Fibroblast of mammary gland (primary cell): Measurements from ENCODE around the gene CSNK2A1.

ENCODE experiments used
- DNase-seq: peaks from one replicate; pipeline ENCODE4 v3.0.0-alpha.2; 2010; ENCODE audit warnings: low read depth
- H3K4me3 ChIP-seq: 2 replicates; pipeline ENCODE4 v1.5.1; 2011; ENCODE audit warnings: low read depth, mild to moderate bottlenecking, low read length, moderate library complexity; ENCODE audit not compliant: control insufficient read depth
- TF ChIP-seq, protein P1 (sequence below): conservative IDR thresholded peaks from 2 replicates; pipeline ENCODE4 v1.5.1; 2011; ENCODE audit warnings: low read depth, low read length, inconsistent platforms; ENCODE audit not compliant: control insufficient read depth, insufficient read depth

The CSNK2A1 gene

DNA sequence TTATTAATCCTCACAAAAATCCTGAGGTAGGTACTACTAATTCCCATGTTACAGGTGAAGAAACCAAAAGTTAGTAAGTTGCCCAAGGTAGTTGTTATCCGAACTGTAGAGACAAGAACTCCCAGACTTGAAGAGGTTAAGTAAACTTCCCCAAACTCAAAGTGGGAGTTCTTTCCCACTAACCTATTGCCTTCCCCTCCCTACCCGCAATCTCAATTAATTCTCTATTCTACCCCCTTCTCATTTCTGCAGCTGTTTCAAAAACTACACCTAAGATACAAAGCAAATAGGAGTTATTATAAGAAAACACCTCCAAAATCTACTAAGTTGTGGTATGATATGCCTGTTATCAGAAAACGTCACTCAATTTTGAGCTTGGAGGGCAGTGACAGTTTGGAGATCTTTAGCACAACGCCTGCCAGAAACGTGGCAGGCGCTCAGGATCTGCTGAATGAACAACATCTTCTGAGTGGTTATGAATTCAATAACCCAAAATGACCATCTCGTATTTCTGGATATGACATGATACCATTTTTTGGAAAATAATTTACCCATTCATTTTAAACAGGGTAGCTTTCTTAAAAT is 7.1 kb downstream of the CSNK2A1 start:
- TF ChIP-seq, protein P1, sequence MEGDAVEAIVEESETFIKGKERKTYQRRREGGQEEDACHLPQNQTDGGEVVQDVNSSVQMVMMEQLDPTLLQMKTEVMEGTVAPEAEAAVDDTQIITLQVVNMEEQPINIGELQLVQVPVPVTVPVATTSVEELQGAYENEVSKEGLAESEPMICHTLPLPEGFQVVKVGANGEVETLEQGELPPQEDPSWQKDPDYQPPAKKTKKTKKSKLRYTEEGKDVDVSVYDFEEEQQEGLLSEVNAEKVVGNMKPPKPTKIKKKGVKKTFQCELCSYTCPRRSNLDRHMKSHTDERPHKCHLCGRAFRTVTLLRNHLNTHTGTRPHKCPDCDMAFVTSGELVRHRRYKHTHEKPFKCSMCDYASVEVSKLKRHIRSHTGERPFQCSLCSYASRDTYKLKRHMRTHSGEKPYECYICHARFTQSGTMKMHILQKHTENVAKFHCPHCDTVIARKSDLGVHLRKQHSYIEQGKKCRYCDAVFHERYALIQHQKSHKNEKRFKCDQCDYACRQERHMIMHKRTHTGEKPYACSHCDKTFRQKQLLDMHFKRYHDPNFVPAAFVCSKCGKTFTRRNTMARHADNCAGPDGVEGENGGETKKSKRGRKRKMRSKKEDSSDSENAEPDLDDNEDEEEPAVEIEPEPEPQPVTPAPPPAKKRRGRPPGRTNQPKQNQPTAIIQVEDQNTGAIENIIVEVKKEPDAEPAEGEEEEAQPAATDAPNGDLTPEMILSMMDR, result no peak
- no peak for DNase-seq
- H3K4me3 ChIP-seq, result no peak overlapping the region

GRCh38 chr20:535958-536357 is 7.6 kb downstream of the CSNK2A1 start:
- DNase-seq, result no peak
- TF ChIP-seq, protein P1, result no peak
- H3K4me3 ChIP-seq, result no peak overlapping the region

DNA sequence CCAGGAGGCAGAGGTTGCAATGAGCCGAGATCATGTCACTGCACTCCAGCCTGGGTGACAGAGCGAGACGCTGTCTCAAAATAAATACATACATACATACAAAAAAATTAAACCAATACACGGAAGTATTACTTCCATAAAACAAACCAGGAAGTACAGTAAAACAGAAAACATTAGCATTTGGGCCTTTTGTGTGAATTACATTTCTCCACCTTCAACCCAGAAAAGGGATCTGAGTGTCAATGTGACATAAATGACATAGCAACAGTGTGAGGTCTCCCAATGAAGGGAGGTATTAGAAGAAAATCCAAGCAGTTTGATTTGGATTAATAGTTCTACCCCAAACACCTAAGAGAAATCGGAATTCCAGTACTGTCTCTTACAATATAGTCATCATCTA is 10.1 kb downstream of the CSNK2A1 start:
- TF ChIP-seq, protein P1, result no peak
- H3K4me3 ChIP-seq, result no peak overlapping the region
- no peak for DNase-seq

DNA sequence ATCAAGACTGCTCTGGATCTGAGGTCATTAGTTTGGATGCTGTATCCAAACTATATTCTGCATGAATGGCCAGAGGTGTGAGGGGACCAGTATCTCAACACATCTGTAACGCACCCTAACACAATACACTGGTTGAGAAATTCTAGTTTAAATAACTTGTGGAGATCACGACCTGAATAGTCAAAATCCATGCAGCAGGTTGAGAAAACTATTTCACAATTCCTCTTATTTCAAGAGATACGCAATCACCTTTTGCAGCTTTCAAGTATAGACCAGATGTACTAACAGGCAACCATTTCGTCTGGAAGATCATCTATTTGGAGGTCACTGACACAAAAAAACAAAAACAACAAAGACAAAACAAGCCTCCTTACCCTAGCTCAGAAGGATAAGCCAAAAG is 11.1 kb downstream of the CSNK2A1 start:
- no peak overlapping the region for H3K4me3 ChIP-seq
- no peak for DNase-seq
- TF ChIP-seq, protein P1, result no peak

GRCh38 chr20:531608-532007 is 12.0 kb downstream of the CSNK2A1 start:
- DNase-seq, result no peak
- TF ChIP-seq, protein P1, result no peak
- no peak overlapping the region for H3K4me3 ChIP-seq

DNA sequence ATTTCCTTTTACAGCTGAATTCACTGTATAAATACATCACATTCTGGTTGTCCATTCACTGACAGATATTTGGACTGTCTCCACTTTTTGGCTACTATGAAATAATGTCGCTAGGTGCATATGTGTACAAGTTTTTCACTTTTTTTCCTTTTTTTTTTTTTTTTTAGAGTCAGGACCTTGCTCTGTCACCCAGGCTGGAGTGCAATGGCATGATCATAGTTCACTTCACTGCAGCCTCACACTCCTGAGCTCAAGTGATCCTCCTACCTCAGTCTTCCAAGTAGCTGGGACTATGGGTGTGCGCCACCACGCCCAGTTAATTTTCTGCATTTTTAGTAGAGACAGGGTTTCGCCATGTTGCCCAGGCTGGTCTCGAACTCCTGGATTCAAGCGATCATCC is 13.3 kb downstream of the CSNK2A1 start:
- DNase-seq, result no peak
- TF ChIP-seq, protein P1, result no peak
- H3K4me3 ChIP-seq, result no peak overlapping the region
